Astrocyte (in vitro differentiated cells and primary cell): ENCODE results near the gene FAM110A. TPM values are rescaled to one million over a fixed set of nuclear protein-coding genes. Genes with fewer than 3 reads are reported as not detected.
A peak's percentile ranks its signal among the peaks of the same experiment; 100 is the strongest.
"Not testable (repeated sequence)": the region's sequence is repeated elsewhere in the genome, so short reads cannot be mapped to it uniquely, and the experiment has no call there.

Source experiments
- DNase-seq: peaks from one replicate; pipeline ENCODE4 v3.0.0-alpha.2; 2010; ENCODE audit warnings: low read depth
- FAIRE-seq: peaks from 2 replicates; lab custom pipeline; 2011; peaks lifted over from hg19 to GRCh38; lab: Jason Lieb, UNC
- H2AFZ ChIP-seq: 2 replicates; pipeline ENCODE4 v1.6.0; 2012; ENCODE audit warnings: low read depth, low read length, inconsistent platforms
- H3K27ac ChIP-seq: 2 replicates; pipeline ENCODE4 v1.5.1; 2011; ENCODE audit warnings: low read depth, low read length, inconsistent platforms
- H3K27me3 ChIP-seq: 2 replicates; pipeline ENCODE4 v1.6.0; 2011; ENCODE audit warnings: low read length, inconsistent platforms; ENCODE audit not compliant: insufficient read depth
- H3K36me3 ChIP-seq: 2 replicates; pipeline ENCODE4 v1.5.1; 2011; ENCODE audit warnings: low read length, inconsistent platforms; ENCODE audit not compliant: insufficient read depth
- H3K4me1 ChIP-seq: 2 replicates; pipeline ENCODE4 v1.5.1; 2011; ENCODE audit warnings: low read length, inconsistent platforms; ENCODE audit not compliant: insufficient read depth
- H3K4me2 ChIP-seq: 2 replicates; pipeline ENCODE4 v1.6.0; 2012; ENCODE audit warnings: low read length, inconsistent platforms
- H3K4me3 ChIP-seq: 2 replicates; pipeline ENCODE4 v1.5.1; 2011; ENCODE audit warnings: low read depth, mild to moderate bottlenecking, low read length, inconsistent platforms; ENCODE audit not compliant: insufficient read depth
- H3K79me2 ChIP-seq: 2 replicates; pipeline ENCODE4 v1.6.0; 2012; ENCODE audit warnings: mild to moderate bottlenecking, low read length, inconsistent platforms; ENCODE audit not compliant: insufficient read depth
- H3K9ac ChIP-seq: 2 replicates; pipeline ENCODE4 v1.6.0; 2012; ENCODE audit warnings: mild to moderate bottlenecking, low read length, inconsistent platforms
- H3K9me3 ChIP-seq: 2 replicates; pipeline ENCODE4 v1.5.1; 2012; ENCODE audit warnings: low read depth, mild to moderate bottlenecking, low read length, inconsistent platforms; ENCODE audit not compliant: insufficient read depth
- H4K20me1 ChIP-seq: 2 replicates; pipeline ENCODE4 v1.6.0; 2012; ENCODE audit warnings: low read length, inconsistent platforms; ENCODE audit not compliant: insufficient read depth
- H3K27ac Mint-ChIP-seq: one replicate; pipeline ENCODE4 v1.8.0; 2021; ENCODE audit warnings: mild to moderate bottlenecking, mixed read lengths; ENCODE audit not compliant: unreplicated experiment
- H3K27me3 Mint-ChIP-seq: one replicate; pipeline ENCODE4 v1.8.0; 2021; ENCODE audit warnings: low read depth, mixed read lengths; ENCODE audit not compliant: unreplicated experiment
- H3K36me3 Mint-ChIP-seq: one replicate; pipeline ENCODE4 v1.8.0; 2021; ENCODE audit warnings: low read depth, mixed read lengths; ENCODE audit not compliant: unreplicated experiment
- H3K4me1 Mint-ChIP-seq: one replicate; pipeline ENCODE4 v1.8.0; 2021; ENCODE audit warnings: low read depth, mixed read lengths; ENCODE audit not compliant: unreplicated experiment
- H3K4me3 Mint-ChIP-seq: one replicate; pipeline ENCODE4 v1.8.0; 2021; ENCODE audit warnings: mild to moderate bottlenecking, moderate library complexity, mixed read lengths; ENCODE audit not compliant: unreplicated experiment
- H3K9me3 Mint-ChIP-seq: one replicate; pipeline ENCODE4 v1.8.0; 2021; ENCODE audit warnings: mild to moderate bottlenecking, mixed read lengths; ENCODE audit not compliant: unreplicated experiment
- EZH2 ChIP-seq: IDR thresholded peaks from 2 replicates; pipeline ENCODE4 v1.6.1; 2012; ENCODE audit warnings: mild to moderate bottlenecking, low read length, inconsistent platforms; ENCODE audit not compliant: insufficient read depth
- total RNA-seq: library from RNA; stranded (reverse); gene quantifications from 2 replicates; pipeline ENCODE4 v1.2.1, GENCODE V29; 2021
- TF ChIP-seq, protein P1 (sequence below): IDR thresholded peaks from 2 replicates; pipeline ENCODE4 v1.5.1; 2011; ENCODE audit warnings: low read depth, mild to moderate bottlenecking, inconsistent platforms, low read length, moderate library complexity; ENCODE audit not compliant: insufficient read depth

The FAM110A gene
- total RNA-seq, 1 donor from 2014 or later = 1.4 TPM

GRCh38 chr20:801678-802077 is 31.8 kb upstream of the FAM110A start:
- no peak overlapping the region for H3K9ac ChIP-seq
- H2AFZ ChIP-seq = no peak overlapping the region
- Mint-ChIP-seq H3K36me3 (no peaks in the 10 kb centered on the region), H3K27me3 (peaks cover 6% of the 10 kb centered on the region), H3K27ac (no peak overlapping the region), H3K9me3 (peaks cover 18% of the 10 kb centered on the region), H3K4me1 (no peaks in the 10 kb centered on the region), H3K4me3 (no peak overlapping the region)
- no peaks in the 10 kb centered on the region for H3K27me3 ChIP-seq
- H3K27ac ChIP-seq = no peak overlapping the region
- no peak for FAIRE-seq
- H3K79me2 ChIP-seq = no peaks in the 10 kb centered on the region
- H3K36me3 ChIP-seq = no peaks in the 10 kb centered on the region
- TF ChIP-seq EZH2 = no peak
- TF ChIP-seq, protein P1, sequence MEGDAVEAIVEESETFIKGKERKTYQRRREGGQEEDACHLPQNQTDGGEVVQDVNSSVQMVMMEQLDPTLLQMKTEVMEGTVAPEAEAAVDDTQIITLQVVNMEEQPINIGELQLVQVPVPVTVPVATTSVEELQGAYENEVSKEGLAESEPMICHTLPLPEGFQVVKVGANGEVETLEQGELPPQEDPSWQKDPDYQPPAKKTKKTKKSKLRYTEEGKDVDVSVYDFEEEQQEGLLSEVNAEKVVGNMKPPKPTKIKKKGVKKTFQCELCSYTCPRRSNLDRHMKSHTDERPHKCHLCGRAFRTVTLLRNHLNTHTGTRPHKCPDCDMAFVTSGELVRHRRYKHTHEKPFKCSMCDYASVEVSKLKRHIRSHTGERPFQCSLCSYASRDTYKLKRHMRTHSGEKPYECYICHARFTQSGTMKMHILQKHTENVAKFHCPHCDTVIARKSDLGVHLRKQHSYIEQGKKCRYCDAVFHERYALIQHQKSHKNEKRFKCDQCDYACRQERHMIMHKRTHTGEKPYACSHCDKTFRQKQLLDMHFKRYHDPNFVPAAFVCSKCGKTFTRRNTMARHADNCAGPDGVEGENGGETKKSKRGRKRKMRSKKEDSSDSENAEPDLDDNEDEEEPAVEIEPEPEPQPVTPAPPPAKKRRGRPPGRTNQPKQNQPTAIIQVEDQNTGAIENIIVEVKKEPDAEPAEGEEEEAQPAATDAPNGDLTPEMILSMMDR = no peak
- DNase-seq = no peak
- H3K4me3 ChIP-seq = no peak overlapping the region
- no peak overlapping the region for H3K4me2 ChIP-seq
- H3K9me3 ChIP-seq = no peaks in the 10 kb centered on the region
- no peaks in the 10 kb centered on the region for H3K4me1 ChIP-seq
- no peaks in the 10 kb centered on the region for H4K20me1 ChIP-seq

DNA sequence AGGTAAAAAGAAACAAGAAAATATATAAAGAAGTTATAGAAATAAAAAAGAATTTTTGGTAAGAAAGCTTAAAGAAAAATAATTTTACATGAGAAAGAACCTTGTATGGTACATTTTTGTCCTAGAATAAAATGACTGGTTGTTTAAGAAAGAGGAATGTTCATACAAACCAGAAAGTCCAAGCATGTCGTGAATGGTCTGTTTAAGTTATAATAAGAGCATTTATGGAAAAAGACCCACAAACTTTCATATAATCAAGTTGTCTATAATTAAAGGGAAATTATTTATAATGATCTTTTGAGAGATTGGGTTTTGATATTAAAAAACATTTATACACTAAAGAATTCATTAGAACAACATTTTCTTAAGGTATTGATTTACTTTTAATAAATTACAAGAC is 27.8 kb upstream of the FAM110A start:
- Mint-ChIP-seq H3K27me3 (peaks cover 1% of the 10 kb centered on the region), H3K4me1 (no peaks in the 10 kb centered on the region), H3K27ac (no peak overlapping the region), H3K9me3 (peaks cover 16% of the 10 kb centered on the region), H3K4me3 (no peak overlapping the region), H3K36me3 (no peaks in the 10 kb centered on the region)
- H3K36me3 ChIP-seq = no peaks in the 10 kb centered on the region
- TF ChIP-seq EZH2 = no peak
- TF ChIP-seq, protein P1 = no peak
- no peak overlapping the region for H2AFZ ChIP-seq
- no peaks in the 10 kb centered on the region for H3K27me3 ChIP-seq
- no peak overlapping the region for H3K27ac ChIP-seq
- H4K20me1 ChIP-seq = no peaks in the 10 kb centered on the region
- H3K9me3 ChIP-seq = no peaks in the 10 kb centered on the region
- DNase-seq (peak; percentile 5), FAIRE-seq (no peak)
- no peak overlapping the region for H3K4me3 ChIP-seq
- no peak overlapping the region for H3K4me2 ChIP-seq
- no peak overlapping the region for H3K9ac ChIP-seq
- no peaks in the 10 kb centered on the region for H3K4me1 ChIP-seq
- no peaks in the 10 kb centered on the region for H3K79me2 ChIP-seq

DNA sequence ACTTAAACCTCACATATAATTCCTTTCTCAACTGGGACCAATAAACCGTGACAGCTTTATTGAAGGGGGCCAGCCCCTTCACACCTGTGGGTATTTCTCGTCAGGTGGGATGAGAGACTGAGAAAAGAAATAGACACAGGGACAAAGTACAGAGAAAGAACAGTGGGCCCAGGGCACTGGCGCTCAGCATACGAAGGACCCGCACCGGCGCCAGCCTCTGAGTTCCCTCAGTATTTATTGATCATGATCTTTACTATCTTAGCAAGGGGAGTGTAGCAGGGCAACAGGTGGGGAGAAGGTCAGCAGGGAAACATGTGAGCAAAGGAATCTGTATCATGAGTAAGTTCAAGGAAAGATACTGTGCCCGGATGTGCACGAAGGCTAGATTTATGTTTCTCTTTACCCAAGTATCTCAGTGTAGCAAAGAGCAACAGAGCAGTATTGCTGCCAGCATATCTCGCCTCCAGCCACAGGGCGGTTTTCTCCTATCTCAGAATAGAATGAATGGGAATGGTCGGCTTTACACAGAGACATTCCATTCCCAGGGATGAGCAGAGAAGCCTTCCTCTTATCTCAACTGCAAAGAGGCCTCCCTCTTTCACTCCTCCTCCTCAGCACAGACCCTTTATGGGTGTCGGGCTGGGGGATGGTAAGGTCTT is 21.6 kb upstream of the FAM110A start:
- not testable (repeated sequence) for H3K9me3 ChIP-seq, DNase-seq, H3K36me3 ChIP-seq, H3K27ac Mint-ChIP-seq, H3K36me3 Mint-ChIP-seq, H3K4me2 ChIP-seq, H3K4me1 ChIP-seq, H3K4me3 ChIP-seq, H3K27ac ChIP-seq, H3K4me3 Mint-ChIP-seq, H4K20me1 ChIP-seq, H3K9ac ChIP-seq, H3K9me3 Mint-ChIP-seq, H3K79me2 ChIP-seq, H3K27me3 ChIP-seq, H3K4me1 Mint-ChIP-seq, FAIRE-seq, H2AFZ ChIP-seq
- H3K27me3 Mint-ChIP-seq = peaks cover 15% of the 10 kb centered on the region

DNA sequence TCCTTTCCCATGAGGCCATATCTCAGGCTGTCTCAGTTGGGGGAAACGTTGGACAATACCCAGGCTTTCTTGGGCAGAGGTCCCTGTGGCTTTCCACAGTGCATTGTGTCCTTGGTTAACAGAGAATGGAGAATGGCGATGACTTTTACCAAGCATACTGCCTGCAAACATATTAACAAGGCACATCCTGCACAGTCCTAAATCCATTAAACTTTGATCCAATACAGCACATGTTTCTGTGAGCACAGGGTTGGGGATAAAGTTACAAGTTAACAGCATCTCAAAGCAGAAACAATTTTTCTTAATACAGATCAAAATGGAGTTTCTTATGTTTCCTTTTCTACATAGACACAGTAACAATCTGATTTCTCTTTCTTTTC is 21.1 kb upstream of the FAM110A start:
- H3K9me3 ChIP-seq, DNase-seq, H3K4me1 Mint-ChIP-seq, H3K9ac ChIP-seq, FAIRE-seq, H4K20me1 ChIP-seq, H3K27me3 ChIP-seq, H3K4me2 ChIP-seq, H3K4me1 ChIP-seq, H3K4me3 ChIP-seq, H3K36me3 Mint-ChIP-seq, H3K36me3 ChIP-seq, H3K9me3 Mint-ChIP-seq, H3K4me3 Mint-ChIP-seq, H3K27ac Mint-ChIP-seq, H3K27ac ChIP-seq, H2AFZ ChIP-seq, H3K79me2 ChIP-seq: not testable (repeated sequence)
- peaks cover 15% of the 10 kb centered on the region for H3K27me3 Mint-ChIP-seq
